ENCODE data around the gene SNIP1.
"Not testable (repeated sequence)": the region's sequence is repeated elsewhere in the genome, so short reads cannot be mapped to it uniquely, and the experiment has no call there.

The SNIP1 gene

GRCh38 chr1:37559957-37560379 lies 5.9 kb upstream of the SNIP1 start:
- DNase-seq (ENCODE audit: low read depth, low spot score), result not testable (repeated sequence)

- no peak for DNase-seq (ENCODE audit: low read depth, low spot score)
Observed at GRCh38 chr1:37559080-37559479, 5.0 kb upstream of the SNIP1 start.

GRCh38 chr1:37558411-37558810 lies 4.3 kb upstream of the SNIP1 start:
- no peak for DNase-seq (ENCODE audit: low read depth, low spot score)

- no peak for DNase-seq (ENCODE audit: low read depth, low spot score)
Observed at GRCh38 chr1:37557402-37557801, 3.3 kb upstream of the SNIP1 start.

- DNase-seq (ENCODE audit: low read depth, low spot score), result peak; percentile 67
Observed at GRCh38 chr1:37556712-37557196, 2.7 kb upstream of the SNIP1 start, which contains the start of gene DNALI1. Gene DNALI1 (plus strand): TSS chr1:37556940. CDS start chr1:37556995, 55 bp downstream.

- no peak for DNase-seq (ENCODE audit: low read depth, low spot score)
Observed at GRCh38 chr1:37553598-37553926, 531 bp downstream of the SNIP1 start.

- no peak for DNase-seq (ENCODE audit: low read depth, low spot score)
Observed at GRCh38 chr1:37549341-37549740, 4.8 kb downstream of the SNIP1 start.

GRCh38 chr1:37545019-37545418 lies 9.1 kb downstream of the SNIP1 start:
- no peak for DNase-seq (ENCODE audit: low read depth, low spot score)

- no peak for DNase-seq (ENCODE audit: low read depth, low spot score)
Observed at GRCh38 chr1:37544530-37544929, 9.6 kb downstream of the SNIP1 start.

- DNase-seq (ENCODE audit: low read depth, low spot score), result no peak
Observed at GRCh38 chr1:37540036-37540785, 13.9 kb downstream of the SNIP1 start.

GRCh38 chr1:37539154-37539553 lies 14.9 kb downstream of the SNIP1 start:
- not testable (repeated sequence) for DNase-seq (ENCODE audit: low read depth, low spot score)

- no peak for DNase-seq (ENCODE audit: low read depth, low spot score)
Observed at GRCh38 chr1:37537378-37537777, 16.7 kb downstream of the SNIP1 start.

- DNase-seq (ENCODE audit: low read depth, low spot score), result no peak
Observed at GRCh38 chr1:37533317-37534093, 20.6 kb downstream of the SNIP1 start.

- DNase-seq (ENCODE audit: low read depth, low spot score), result not testable (repeated sequence)
Observed at GRCh38 chr1:37532418-37533156, 21.5 kb downstream of the SNIP1 start.

GRCh38 chr1:37529888-37530287 lies 24.2 kb downstream of the SNIP1 start:
- not testable (repeated sequence) for DNase-seq (ENCODE audit: low read depth, low spot score)

- no peak for DNase-seq (ENCODE audit: low read depth, low spot score)
Observed at GRCh38 chr1:37519613-37520012, 34.5 kb downstream of the SNIP1 start.

- not testable (repeated sequence) for DNase-seq (ENCODE audit: low read depth, low spot score)
Observed at GRCh38 chr1:37518929-37519328, 35.2 kb downstream of the SNIP1 start.

GRCh38 chr1:37518241-37518640 lies 35.9 kb downstream of the SNIP1 start:
- DNase-seq (ENCODE audit: low read depth, low spot score), result not testable (repeated sequence)

GRCh38 chr1:37517569-37517968 lies 36.5 kb downstream of the SNIP1 start:
- DNase-seq (ENCODE audit: low read depth, low spot score), result no peak

- no peak for DNase-seq (ENCODE audit: low read depth, low spot score)
Observed at GRCh38 chr1:37515185-37516034, 38.7 kb downstream of the SNIP1 start.

All from smooth muscle cell of the brain vasculature (primary cell).